Transverse colon (tissue), 3 donors: ENCODE measurements around the gene CNOT11.
"Not testable (repeated sequence)": the region's sequence is repeated elsewhere in the genome, so short reads cannot be mapped to it uniquely, and the experiment has no call there.

Experiments used
- CTCF ChIP-seq, 5 experiments: fragments of 200-600 bp in 3 of 5; fragments of 450-650 bp in 2 of 5; sonication (generic) in 3 of 5; IDR thresholded peaks; 1 replicate in 2 of 5; 2 replicates in 3 of 5; pipeline ENCODE4 v1.5.1; 2016 to 2017; ENCODE audit warnings: antibody characterized with exemption in 5 of 5, inconsistent platforms in 3 of 5, mild to moderate bottlenecking in 2 of 5, moderate library complexity in 1 of 5
- POLR2A ChIP-seq: fragments of 450-650 bp; IDR thresholded peaks from one replicate; pipeline ENCODE4 v1.6.1; 2016; ENCODE audit warnings: antibody characterized with exemption, mild to moderate bottlenecking, moderate library complexity

DNA sequence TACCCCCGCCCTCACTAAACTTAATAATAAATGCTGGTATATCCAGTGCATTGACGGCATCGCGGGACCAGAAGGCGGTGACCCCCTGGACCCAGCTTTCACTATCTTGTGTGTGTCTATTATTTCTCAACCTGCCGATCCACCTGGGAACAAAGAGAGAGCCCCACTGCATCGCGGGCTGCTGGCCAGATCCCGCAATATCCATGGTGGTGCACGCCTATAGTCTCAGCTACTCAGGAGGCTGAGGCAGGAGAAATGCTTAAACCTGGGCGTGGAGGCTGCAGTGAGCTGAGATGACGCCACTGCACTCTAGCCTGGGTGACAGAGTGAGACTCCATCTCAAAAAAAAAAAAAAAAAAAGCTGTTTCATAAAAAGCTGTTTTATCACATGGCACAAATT lies 7.8 kb upstream of the CNOT11 start:
- not testable (repeated sequence) for TF ChIP-seq CTCF (IDR thresholded peaks at IDR 0.05); POLR2A
